H9 (cell line): ENCODE measurements around the gene CFAP46. TPM values are rescaled to one million over a fixed set of nuclear protein-coding genes. Genes with fewer than 3 reads are reported as not detected.

ENCODE experiments used
- DNase-seq: peaks from one replicate; pipeline ENCODE4 v3.0.0-alpha.2; 2017
- H2AFZ ChIP-seq: one replicate; pipeline ENCODE4 v1.6.1; 2013; ENCODE audit warnings: mild to moderate bottlenecking, low read length, control low read depth, moderate library complexity
- H2AK5ac ChIP-seq: 2 replicates; pipeline ENCODE4 v1.6.1; 2013; ENCODE audit warnings: low read length, control low read depth, mixed read lengths; ENCODE audit not compliant: insufficient read length
- H2BK120ac ChIP-seq: one replicate; pipeline ENCODE4 v1.6.1; 2013; ENCODE audit warnings: low read depth, mild to moderate bottlenecking, low read length, control low read depth, inconsistent platforms; ENCODE audit not compliant: poor library complexity, severe bottlenecking
- H2BK12ac ChIP-seq: 2 replicates; pipeline ENCODE4 v1.6.1; 2013; ENCODE audit warnings: low read length, control low read depth, mixed read lengths, low read depth; ENCODE audit not compliant: insufficient read length
- H2BK15ac ChIP-seq: 2 replicates; pipeline ENCODE4 v1.6.1; 2013; ENCODE audit warnings: low read depth, low read length, control low read depth
- H2BK20ac ChIP-seq: one replicate; pipeline ENCODE4 v1.6.1; 2013; ENCODE audit warnings: low read depth, mild to moderate bottlenecking, low read length, control low read depth, inconsistent platforms; ENCODE audit not compliant: poor library complexity, severe bottlenecking
- H2BK5ac ChIP-seq: 2 replicates; pipeline ENCODE4 v1.6.1; 2013; ENCODE audit warnings: low read length, control low read depth, mixed read lengths; ENCODE audit not compliant: insufficient read length
- H3K14ac ChIP-seq: 2 replicates; pipeline ENCODE4 v1.6.1; 2013; ENCODE audit warnings: low read length, control low read depth; ENCODE audit not compliant: insufficient read depth
- H3K18ac ChIP-seq: 2 replicates; pipeline ENCODE4 v1.6.1; 2013; ENCODE audit warnings: low read depth, mild to moderate bottlenecking, mixed read lengths, low read length, control low read depth; ENCODE audit not compliant: insufficient read length
- H3K23ac ChIP-seq: 2 replicates; pipeline ENCODE4 v1.6.1; 2013; ENCODE audit warnings: low read length, control low read depth, mixed read lengths, low read depth; ENCODE audit not compliant: insufficient read length
- H3K23me2 ChIP-seq: 2 replicates; pipeline ENCODE4 v1.6.1; 2013; ENCODE audit warnings: low read depth, mild to moderate bottlenecking, mixed read lengths, low read length, control low read depth; ENCODE audit not compliant: insufficient read length, poor library complexity, severe bottlenecking
- H3K27ac ChIP-seq: 2 replicates; pipeline ENCODE4 v1.5.1; 2013; ENCODE audit warnings: low read length, control low read depth, mixed read lengths, low read depth; ENCODE audit not compliant: insufficient read length
- H3K27me3 ChIP-seq: 2 replicates; pipeline ENCODE4 v1.6.1; 2013; ENCODE audit warnings: low read length, control low read depth, inconsistent platforms; ENCODE audit not compliant: insufficient read depth
- H3K4ac ChIP-seq: 2 replicates; pipeline ENCODE4 v1.6.1; 2013; ENCODE audit warnings: low read depth, mild to moderate bottlenecking, control low read depth, inconsistent platforms, low read length, moderate library complexity
- H3K4me1 ChIP-seq: 2 replicates; pipeline ENCODE4 v1.6.1; 2013; ENCODE audit warnings: low read length, control low read depth, inconsistent platforms; ENCODE audit not compliant: insufficient read depth
- H3K4me2 ChIP-seq: 2 replicates; pipeline ENCODE4 v1.6.1; 2013; ENCODE audit warnings: low read length, control low read depth, mixed read lengths; ENCODE audit not compliant: insufficient read length, insufficient read depth
- H3K56ac ChIP-seq: 2 replicates; pipeline ENCODE4 v1.6.1; 2013; ENCODE audit warnings: low read depth, mild to moderate bottlenecking, mixed read lengths, low read length, control low read depth; ENCODE audit not compliant: insufficient read length
- H3K79me1 ChIP-seq: 2 replicates; pipeline ENCODE4 v1.6.1; 2013; ENCODE audit warnings: low read depth, mild to moderate bottlenecking, moderate library complexity, low read length, control low read depth, inconsistent platforms; ENCODE audit not compliant: insufficient read depth, poor library complexity, severe bottlenecking
- H3K79me2 ChIP-seq: 2 replicates; pipeline ENCODE4 v1.6.1; 2013; ENCODE audit warnings: low read length, control low read depth, inconsistent platforms; ENCODE audit not compliant: insufficient read depth
- H3K9ac ChIP-seq: 2 replicates; pipeline ENCODE4 v1.6.1; 2013; ENCODE audit warnings: low read length, control low read depth, mixed read lengths; ENCODE audit not compliant: insufficient read length; ENCODE audit errors: extremely low read depth
- H3K9me3 ChIP-seq: one replicate; pipeline ENCODE4 v1.6.1; 2013; ENCODE audit warnings: low read depth, low read length, inconsistent platforms; ENCODE audit not compliant: control insufficient read depth
- H3T11ph ChIP-seq: one replicate; pipeline ENCODE4 v1.6.1; 2013; ENCODE audit warnings: mild to moderate bottlenecking, low read length, control low read depth, inconsistent platforms
- H4K20me1 ChIP-seq: one replicate; pipeline ENCODE4 v1.6.1; 2013; ENCODE audit not compliant: control insufficient read depth, insufficient read length, insufficient read depth
- H4K5ac ChIP-seq: 2 replicates; pipeline ENCODE4 v1.6.1; 2013; ENCODE audit warnings: low read depth, mild to moderate bottlenecking, mixed read lengths, low read length, control low read depth; ENCODE audit not compliant: insufficient read length
- H4K8ac ChIP-seq: replicated peaks from 2 replicates; pipeline ENCODE4 v1.6.1; 2013; ENCODE audit warnings: low read length, control low read depth, mixed read lengths, low read depth; ENCODE audit not compliant: insufficient read length
- H4K91ac ChIP-seq: 2 replicates; pipeline ENCODE4 v1.6.1; 2013; ENCODE audit warnings: low read depth, mild to moderate bottlenecking, moderate library complexity, mixed read lengths, low read length, control low read depth; ENCODE audit not compliant: insufficient read length
- H3K27ac Mint-ChIP-seq, 3 experiments: 2 replicates in 2 of 3; 3 replicates in 1 of 3; pipeline ENCODE4 v1.8.0; 2020 to 2021; ENCODE audit warnings: mixed read lengths in 3 of 3, mild to moderate bottlenecking in 1 of 3, moderate library complexity in 1 of 3
- H3K27me3 Mint-ChIP-seq: 2 replicates; pipeline ENCODE4 v1.8.0; 2021; ENCODE audit warnings: low read depth, mild to moderate bottlenecking, moderate library complexity, mixed read lengths
- H3K36me3 Mint-ChIP-seq, 3 experiments: 2 replicates in 2 of 3; 3 replicates in 1 of 3; pipeline ENCODE4 v1.8.0; 2020 to 2021; ENCODE audit warnings: low read depth in 3 of 3, mixed read lengths in 3 of 3; ENCODE audit not compliant: insufficient read depth in 1 of 3
- H3K4me1 Mint-ChIP-seq, 2 experiments: 2 replicates each; pipeline ENCODE4 v1.8.0; 2020; ENCODE audit warnings: mixed read lengths in 2 of 2
- H3K4me3 Mint-ChIP-seq, 2 experiments: 2 replicates in 1 of 2; 3 replicates in 1 of 2; pipeline ENCODE4 v1.8.0; 2020 to 2021; ENCODE audit warnings: mild to moderate bottlenecking in 2 of 2, mixed read lengths in 2 of 2, moderate library complexity in 1 of 2
- H3K9me3 Mint-ChIP-seq, 2 experiments: 2 replicates in 1 of 2; 3 replicates in 1 of 2; pipeline ENCODE4 v1.8.0; 2020; ENCODE audit warnings: mild to moderate bottlenecking in 2 of 2, mixed read lengths in 2 of 2, moderate library complexity in 1 of 2
- WGBS: extraction: QIAGEN DNeasy Blood & Tissue Kit; methylation state at CpG from one replicate; pipeline ENCODE4 v1.1.7; 2013; ENCODE audit warnings: missing lambda C conversion rate, low lambda C conversion rate, mixed read lengths; ENCODE audit not compliant: insufficient read length; ENCODE audit errors: extremely low coverage; 5-methylcytosine and 5-hydroxymethylcytosine counted together
- total RNA-seq: library from RNA; stranded (reverse); gene quantifications from 2 replicates; pipeline ENCODE4 v1.2.1, GENCODE V29; 2021
- TF ChIP-seq, protein P1 (sequence below): fragments of 200-600 bp; sonication (generic); conservative IDR thresholded peaks from 3 replicates; pipeline ENCODE4 v1.8.0; 2021; ENCODE audit warnings: antibody characterized with exemption, mild to moderate bottlenecking

The CFAP46 gene
- total RNA-seq, 1 experiment from 2014 or later: 3.1 TPM

DNA sequence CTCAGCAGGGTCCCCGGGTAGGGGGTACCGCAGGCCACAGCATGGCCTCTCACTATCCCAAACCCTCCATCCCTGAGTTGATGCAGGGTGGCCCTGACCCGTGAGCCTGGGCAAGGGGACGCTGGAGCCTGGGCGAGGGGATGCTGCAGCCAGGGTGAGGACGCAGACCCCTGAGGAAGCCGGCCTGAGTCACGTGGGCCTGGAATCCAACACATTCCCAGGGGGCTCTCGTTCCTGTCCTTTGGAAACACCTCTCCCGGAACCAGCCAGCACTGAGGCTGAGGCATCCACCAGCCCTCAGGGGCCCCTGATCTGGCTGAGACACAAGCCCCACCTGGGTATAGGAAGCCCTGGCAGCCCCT is 95.0 kb downstream of the CFAP46 start:
- Mint-ChIP-seq H3K4me3 (no peak overlapping the region), H3K27ac (no peak overlapping the region), H3K36me3 (peaks cover 3 to 6% (median 4%) of the 10 kb centered on the region in 3 experiments), H3K27me3 (peaks cover 5% of the 10 kb centered on the region; the same call in 1 of the 2 replicates), H3K9me3 (peaks cover 9 to 11% of the 10 kb centered on the region in 2 experiments), H3K4me1 (peaks cover 0 to 12% of the 10 kb centered on the region in 2 experiments; a peak in 3 of 4 replicates)
- H3K23ac ChIP-seq: no peak overlapping the region
- H2BK20ac ChIP-seq: no peak overlapping the region
- no peak overlapping the region for H2BK15ac ChIP-seq
- H3K23me2 ChIP-seq: no peaks in the 10 kb centered on the region
- DNase-seq: peak; percentile 20
- no CpG with 5 or more reads among the region's 10 CpGs for WGBS
- no peak overlapping the region for H4K91ac ChIP-seq
- no peak overlapping the region for H2AK5ac ChIP-seq
- H2AFZ ChIP-seq: no peak overlapping the region
- no peak overlapping the region for H3K9ac ChIP-seq
- H3K79me2 ChIP-seq: no peaks in the 10 kb centered on the region
- no peak overlapping the region for H2BK120ac ChIP-seq
- no peaks in the 10 kb centered on the region for H3K79me1 ChIP-seq
- no peaks in the 10 kb centered on the region for H3K27me3 ChIP-seq
- no peak overlapping the region for H3K4ac ChIP-seq
- no peak overlapping the region for H3T11ph ChIP-seq
- no peaks in the 10 kb centered on the region for H4K20me1 ChIP-seq
- H3K4me2 ChIP-seq: no peak overlapping the region
- H3K18ac ChIP-seq: no peak overlapping the region
- H4K8ac ChIP-seq: no peak overlapping the region
- no peaks in the 10 kb centered on the region for H3K4me1 ChIP-seq
- no peak overlapping the region for H3K27ac ChIP-seq
- H2BK5ac ChIP-seq: no peak overlapping the region
- TF ChIP-seq, protein P1, sequence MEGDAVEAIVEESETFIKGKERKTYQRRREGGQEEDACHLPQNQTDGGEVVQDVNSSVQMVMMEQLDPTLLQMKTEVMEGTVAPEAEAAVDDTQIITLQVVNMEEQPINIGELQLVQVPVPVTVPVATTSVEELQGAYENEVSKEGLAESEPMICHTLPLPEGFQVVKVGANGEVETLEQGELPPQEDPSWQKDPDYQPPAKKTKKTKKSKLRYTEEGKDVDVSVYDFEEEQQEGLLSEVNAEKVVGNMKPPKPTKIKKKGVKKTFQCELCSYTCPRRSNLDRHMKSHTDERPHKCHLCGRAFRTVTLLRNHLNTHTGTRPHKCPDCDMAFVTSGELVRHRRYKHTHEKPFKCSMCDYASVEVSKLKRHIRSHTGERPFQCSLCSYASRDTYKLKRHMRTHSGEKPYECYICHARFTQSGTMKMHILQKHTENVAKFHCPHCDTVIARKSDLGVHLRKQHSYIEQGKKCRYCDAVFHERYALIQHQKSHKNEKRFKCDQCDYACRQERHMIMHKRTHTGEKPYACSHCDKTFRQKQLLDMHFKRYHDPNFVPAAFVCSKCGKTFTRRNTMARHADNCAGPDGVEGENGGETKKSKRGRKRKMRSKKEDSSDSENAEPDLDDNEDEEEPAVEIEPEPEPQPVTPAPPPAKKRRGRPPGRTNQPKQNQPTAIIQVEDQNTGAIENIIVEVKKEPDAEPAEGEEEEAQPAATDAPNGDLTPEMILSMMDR: no peak
- no peak overlapping the region; the same call in 1 of the 2 replicates for H3K14ac ChIP-seq
- H2BK12ac ChIP-seq: no peak overlapping the region
- no peak overlapping the region for H3K56ac ChIP-seq
- no peak overlapping the region for H4K5ac ChIP-seq
- peaks cover 3% of the 10 kb centered on the region for H3K9me3 ChIP-seq
